GM18519 (cell line): ENCODE measurements around the gene RNU7-1.
A peak's percentile ranks its signal among the peaks of the same experiment; 100 is the strongest.

Source experiments
- ATAC-seq: cut with Tn5 transposase; IDR thresholded peaks from one replicate; pipeline ENCODE4 v1.9.1; 2021; ENCODE audit warnings: mild to moderate bottlenecking, moderate library complexity; ENCODE audit not compliant: unreplicated experiment, low FRiP score

RNU7-1 gene

GRCh38 chr12:6963016-6963731 is 19.6 kb downstream of the RNU7-1 start:
- no peak for ATAC-seq

- no peak for ATAC-seq
These were observed 20.3 kb downstream of the RNU7-1 start for GRCh38 chr12:6963791-6964413.

- no peak for ATAC-seq
These were observed 21.0 kb downstream of the RNU7-1 start for GRCh38 chr12:6964605-6965025.

- ATAC-seq, result no peak
These were observed 21.5 kb downstream of the RNU7-1 start for GRCh38 chr12:6965026-6965661.

- no peak for ATAC-seq
These were observed 22.1 kb downstream of the RNU7-1 start for GRCh38 chr12:6965714-6966113.

- ATAC-seq, result no peak
These were observed 22.7 kb downstream of the RNU7-1 start for GRCh38 chr12:6966351-6966750.

- no peak for ATAC-seq
These were observed 24.1 kb downstream of the RNU7-1 start for GRCh38 chr12:6967651-6968100.

GRCh38 chr12:6968426-6968825 is 24.8 kb downstream of the RNU7-1 start:
- no peak for ATAC-seq

GRCh38 chr12:6970096-6970527 is 26.5 kb downstream of the RNU7-1 start:
- peak; percentile 20 for ATAC-seq

GRCh38 chr12:6974180-6974579 is 30.6 kb downstream of the RNU7-1 start:
- no peak for ATAC-seq

- ATAC-seq, result no peak
These were observed 31.8 kb downstream of the RNU7-1 start for GRCh38 chr12:6975297-6976032.

GRCh38 chr12:6977653-6978052 is 34.0 kb downstream of the RNU7-1 start:
- ATAC-seq, result no peak

GRCh38 chr12:6978188-6978587 is 34.6 kb downstream of the RNU7-1 start:
- ATAC-seq, result no peak

GRCh38 chr12:6978611-6979011 is 35.0 kb downstream of the RNU7-1 start:
- no peak for ATAC-seq

- no peak for ATAC-seq
These were observed 35.4 kb downstream of the RNU7-1 start for GRCh38 chr12:6979021-6979420.

- no peak for ATAC-seq
These were observed 35.8 kb downstream of the RNU7-1 start for GRCh38 chr12:6979453-6979852.

GRCh38 chr12:6980075-6980474 is 36.5 kb downstream of the RNU7-1 start:
- ATAC-seq, result no peak

- ATAC-seq, result no peak
These were observed 37.1 kb downstream of the RNU7-1 start for GRCh38 chr12:6980740-6981139.

- no peak for ATAC-seq
These were observed 37.8 kb downstream of the RNU7-1 start for GRCh38 chr12:6981152-6982052.

GRCh38 chr12:6982532-6982931 is 38.9 kb downstream of the RNU7-1 start:
- ATAC-seq, result no peak
